HEK293 (cell line): ENCODE data around the gene AK9.

Source experiments
- AEBP2 ChIP-seq: fragments of 450-650 bp; formaldehyde crosslinking; IDR thresholded peaks from 2 replicates; pipeline ENCODE4 v1.5.1; 2016; ENCODE audit warnings: missing biosample characterization, missing genetic modification characterization, borderline replicate concordance
- GLI2 ChIP-seq: fragments of 450-650 bp; formaldehyde crosslinking; IDR thresholded peaks from 2 replicates; pipeline ENCODE4; 2017; ENCODE audit warnings: missing biosample characterization, missing genetic modification characterization, low read depth, borderline replicate concordance
- GLI4 ChIP-seq: fragments of 450-650 bp; formaldehyde crosslinking; IDR thresholded peaks from 2 replicates; pipeline ENCODE4 v1.5.1; 2016; ENCODE audit warnings: missing biosample characterization, missing genetic modification characterization
- GLIS1 ChIP-seq: fragments of 450-650 bp; formaldehyde crosslinking; IDR thresholded peaks from 2 replicates; pipeline ENCODE4 v1.5.1; 2016; ENCODE audit warnings: missing biosample characterization, missing genetic modification characterization
- HIC1 ChIP-seq: fragments of 450-650 bp; formaldehyde crosslinking; IDR thresholded peaks from 2 replicates; pipeline ENCODE4 v1.5.1; 2016; ENCODE audit warnings: missing biosample characterization, missing genetic modification characterization
- KLF7 ChIP-seq: fragments of 450-650 bp; formaldehyde crosslinking; IDR thresholded peaks from 2 replicates; pipeline ENCODE4 v1.5.1; 2016; ENCODE audit warnings: missing biosample characterization, missing genetic modification characterization, borderline replicate concordance
- PATZ1 ChIP-seq: fragments of 450-650 bp; formaldehyde crosslinking; IDR thresholded peaks from 2 replicates; pipeline ENCODE4 v1.5.1; 2016; ENCODE audit warnings: missing biosample characterization, missing genetic modification characterization
- PBX3 ChIP-seq: sonication (generic); formaldehyde crosslinking; IDR thresholded peaks from 2 replicates; pipeline ENCODE4 v1.8.1; 2022; ENCODE audit warnings: mild to moderate bottlenecking, moderate library complexity, missing genetic modification reagents
- PRDM10 ChIP-seq: fragments of 450-650 bp; formaldehyde crosslinking; IDR thresholded peaks from 2 replicates; pipeline ENCODE4 v1.5.1; 2016; ENCODE audit warnings: missing biosample characterization, missing genetic modification characterization
- REPIN1 ChIP-seq: fragments of 450-650 bp; formaldehyde crosslinking; IDR thresholded peaks from 2 replicates; pipeline ENCODE4 v1.5.1; 2017; ENCODE audit warnings: missing biosample characterization, missing genetic modification characterization, low read depth
- SCRT1 ChIP-seq: fragments of 450-650 bp; formaldehyde crosslinking; IDR thresholded peaks from 2 replicates; pipeline ENCODE4 v1.5.1; 2016; ENCODE audit warnings: missing biosample characterization, missing genetic modification characterization, borderline replicate concordance
- ZBTB20 ChIP-seq: fragments of 450-650 bp; formaldehyde crosslinking; IDR thresholded peaks from 2 replicates; pipeline ENCODE4 v1.5.1; 2016; ENCODE audit warnings: missing biosample characterization, missing genetic modification characterization
- ZFP37 ChIP-seq: fragments of 450-650 bp; formaldehyde crosslinking; IDR thresholded peaks from 2 replicates; pipeline ENCODE4 v1.5.1; 2016; ENCODE audit warnings: missing biosample characterization, missing genetic modification characterization
- ZIC2 ChIP-seq: fragments of 450-650 bp; formaldehyde crosslinking; IDR thresholded peaks from 2 replicates; pipeline ENCODE4 v1.5.1; 2016; ENCODE audit warnings: missing biosample characterization, missing genetic modification characterization
- ZNF114 ChIP-seq: fragments of 450-650 bp; formaldehyde crosslinking; IDR thresholded peaks from 2 replicates; pipeline ENCODE4 v1.5.0; 2017; ENCODE audit warnings: missing biosample characterization, missing genetic modification characterization
- ZNF121 ChIP-seq: fragments of 450-650 bp; formaldehyde crosslinking; IDR thresholded peaks from 2 replicates; pipeline ENCODE4 v1.5.1; 2016; ENCODE audit warnings: missing biosample characterization, missing genetic modification characterization
- ZNF19 ChIP-seq: fragments of 450-650 bp; formaldehyde crosslinking; IDR thresholded peaks from 2 replicates; pipeline ENCODE4; 2016; ENCODE audit warnings: missing biosample characterization, missing genetic modification characterization, low read depth
- ZNF292 ChIP-seq: fragments of 450-650 bp; formaldehyde crosslinking; IDR thresholded peaks from 2 replicates; pipeline ENCODE4 v1.5.1; 2016; ENCODE audit warnings: low read depth, missing biosample characterization, missing genetic modification characterization, borderline replicate concordance
- ZNF433 ChIP-seq: fragments of 450-650 bp; formaldehyde crosslinking; IDR thresholded peaks from 2 replicates; pipeline ENCODE4 v1.5.1; 2016; ENCODE audit warnings: missing biosample characterization, missing genetic modification characterization, low read depth
- ZNF449 ChIP-seq: fragments of 450-650 bp; formaldehyde crosslinking; IDR thresholded peaks from 2 replicates; pipeline ENCODE4 v1.5.1; 2017; ENCODE audit warnings: missing biosample characterization, mild to moderate bottlenecking, missing genetic modification characterization, moderate library complexity
- ZNF48 ChIP-seq: fragments of 450-650 bp; formaldehyde crosslinking; IDR thresholded peaks from 2 replicates; pipeline ENCODE4 v1.5.1; 2016; ENCODE audit warnings: missing biosample characterization, missing genetic modification characterization
- ZNF488 ChIP-seq: fragments of 450-650 bp; formaldehyde crosslinking; IDR thresholded peaks from 2 replicates; pipeline ENCODE4 v1.5.1; 2016; ENCODE audit warnings: missing biosample characterization, missing genetic modification characterization
- ZNF514 ChIP-seq: fragments of 450-650 bp; formaldehyde crosslinking; IDR thresholded peaks from 2 replicates; pipeline ENCODE4 v1.5.1; 2016; ENCODE audit warnings: missing biosample characterization, missing genetic modification characterization
- ZNF530 ChIP-seq: fragments of 450-650 bp; formaldehyde crosslinking; IDR thresholded peaks from 2 replicates; pipeline ENCODE4 v1.5.1; 2016; ENCODE audit warnings: low read depth, missing biosample characterization, missing genetic modification characterization
- ZNF558 ChIP-seq: fragments of 450-650 bp; formaldehyde crosslinking; IDR thresholded peaks from 2 replicates; pipeline ENCODE4 v1.5.1; 2016; ENCODE audit warnings: missing biosample characterization, missing genetic modification characterization
- ZNF596 ChIP-seq: fragments of 450-650 bp; IDR thresholded peaks from 2 replicates; pipeline ENCODE4 v1.5.0; 2018; ENCODE audit warnings: missing biosample characterization, mild to moderate bottlenecking, missing genetic modification characterization, moderate library complexity

Gene AK9

GRCh38 chr6:109482905-109483734, 207.9 kb downstream of the AK9 start, which contains the start of gene ZBTB24 (continued):
- TF ChIP-seq GLIS1 (tag by site-specific recombination) (peak; percentile 90), GLI2 (no peak), ZIC2 (tag by site-specific recombination) (peak; percentile 93), AEBP2 (tag by site-specific recombination) (no peak), ZNF514 (tag by site-specific recombination) (no peak), GLI4 (no peak), PATZ1 (tag by site-specific recombination) (peak; percentile 17; the same call in 1 of the 2 replicates), ZNF596 (no peak), ZNF558 (tag by site-specific recombination) (no peak), ZNF292 (tag by site-specific recombination) (no peak), ZFP37 (tag by site-specific recombination) (no peak), ZNF433 (tag by site-specific recombination) (no peak), ZNF488 (tag by site-specific recombination) (no peak), HIC1 (tag by site-specific recombination) (no peak), PRDM10 (tag by site-specific recombination) (0 out of 2 replicates have a peak, but pooled peaks have one; percentile 2), PBX3 (CRISPR knock-in tag) (no peak; the same call in 1 of the 2 replicates), ZNF121 (tag by site-specific recombination) (no peak), ZNF449 (tag by site-specific recombination) (no peak), ZNF530 (tag by site-specific recombination) (no peak), ZNF48 (tag by site-specific recombination) (no peak), ZNF114 (tag by site-specific recombination) (no peak), SCRT1 (no peak), REPIN1 (tag by site-specific recombination) (no peak), ZBTB20 (tag by site-specific recombination) (no peak), KLF7 (tag by site-specific recombination) (no peak), ZNF19 (tag by site-specific recombination) (no peak)
